ENCODE data around the gene ZNF300. TPM values are rescaled to one million over a fixed set of nuclear protein-coding genes. Genes with fewer than 3 reads are reported as not detected.
"Not testable (repeated sequence)": the region's sequence is repeated elsewhere in the genome, so short reads cannot be mapped to it uniquely, and the experiment has no call there.

ZNF300 gene
- total RNA-seq, 1 donor from 2014 or later, result 2.9 TPM

DNA sequence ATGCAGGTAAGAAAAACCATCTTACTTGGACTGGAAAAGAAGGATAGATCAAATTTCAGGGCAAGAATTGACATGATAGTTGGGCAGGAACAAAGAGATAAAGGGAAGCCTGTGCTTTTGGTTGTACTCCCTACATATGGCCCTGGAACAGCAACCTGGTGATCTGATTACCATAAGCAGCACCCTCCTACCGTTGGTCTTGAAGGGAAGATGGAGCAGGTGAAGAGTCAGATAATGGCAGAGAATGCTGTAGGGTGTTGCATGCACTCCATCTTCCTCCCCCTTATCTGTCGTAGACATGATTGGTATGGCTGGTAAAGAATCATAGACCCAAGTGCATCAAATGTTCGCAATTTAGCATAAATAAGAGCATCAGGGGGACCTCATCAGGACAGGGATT is 53.7 kb downstream of the ZNF300 start:
- no peak for DNase-seq (ENCODE audit: low spot score in 2 of 2)
- no peaks in the 10 kb centered on the region for H3K27me3 ChIP-seq
- H3K9me3 ChIP-seq, result no peaks in the 10 kb centered on the region
- H3K4me1 ChIP-seq, result no peaks in the 10 kb centered on the region
- TF ChIP-seq, protein P1, sequence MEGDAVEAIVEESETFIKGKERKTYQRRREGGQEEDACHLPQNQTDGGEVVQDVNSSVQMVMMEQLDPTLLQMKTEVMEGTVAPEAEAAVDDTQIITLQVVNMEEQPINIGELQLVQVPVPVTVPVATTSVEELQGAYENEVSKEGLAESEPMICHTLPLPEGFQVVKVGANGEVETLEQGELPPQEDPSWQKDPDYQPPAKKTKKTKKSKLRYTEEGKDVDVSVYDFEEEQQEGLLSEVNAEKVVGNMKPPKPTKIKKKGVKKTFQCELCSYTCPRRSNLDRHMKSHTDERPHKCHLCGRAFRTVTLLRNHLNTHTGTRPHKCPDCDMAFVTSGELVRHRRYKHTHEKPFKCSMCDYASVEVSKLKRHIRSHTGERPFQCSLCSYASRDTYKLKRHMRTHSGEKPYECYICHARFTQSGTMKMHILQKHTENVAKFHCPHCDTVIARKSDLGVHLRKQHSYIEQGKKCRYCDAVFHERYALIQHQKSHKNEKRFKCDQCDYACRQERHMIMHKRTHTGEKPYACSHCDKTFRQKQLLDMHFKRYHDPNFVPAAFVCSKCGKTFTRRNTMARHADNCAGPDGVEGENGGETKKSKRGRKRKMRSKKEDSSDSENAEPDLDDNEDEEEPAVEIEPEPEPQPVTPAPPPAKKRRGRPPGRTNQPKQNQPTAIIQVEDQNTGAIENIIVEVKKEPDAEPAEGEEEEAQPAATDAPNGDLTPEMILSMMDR (IDR thresholded peaks at IDR 0.05), result no peak
- no peak overlapping the region for H3K27ac ChIP-seq
- intact Hi-C loops (cut with DNase I), result no loop called here
- H3K36me3 ChIP-seq, result no peaks in the 10 kb centered on the region
- no peak overlapping the region for H3K4me3 ChIP-seq

DNA sequence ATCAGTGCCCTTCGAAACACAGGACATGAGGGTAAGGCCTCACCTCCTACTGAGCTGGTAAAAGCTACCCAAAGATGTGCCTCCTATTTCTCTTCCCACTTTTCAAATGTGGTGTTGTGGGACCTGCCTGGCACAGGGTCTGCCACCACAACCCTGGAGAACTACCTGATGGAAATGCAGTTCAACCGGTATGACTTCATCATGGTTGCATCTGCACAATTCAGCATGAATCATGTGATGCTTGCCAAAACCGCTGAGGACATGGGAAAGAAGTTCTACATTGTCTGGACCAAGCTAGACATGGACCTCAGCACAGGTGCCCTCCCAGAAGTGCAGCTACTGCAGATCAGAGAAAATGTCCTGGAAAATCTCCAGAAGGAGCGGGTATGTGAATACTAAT is 56.5 kb downstream of the ZNF300 start:
- TF ChIP-seq, protein P1 (IDR thresholded peaks at IDR 0.05), result no peak
- Histone ChIP-seq H3K27ac (no peak overlapping the region), H3K9me3 (no peaks in the 10 kb centered on the region), H3K27me3 (no peaks in the 10 kb centered on the region), H3K36me3 (no peaks in the 10 kb centered on the region), H3K4me3 (no peak overlapping the region), H3K4me1 (no peaks in the 10 kb centered on the region)
- DNase-seq (ENCODE audit: low spot score in 2 of 2), result no peak
- intact Hi-C loops (cut with DNase I), result loop anchor here (10.0 kb wide), 1 partner anchor 143 kb away; the partner anchor contains the start of gene RBM22

DNA sequence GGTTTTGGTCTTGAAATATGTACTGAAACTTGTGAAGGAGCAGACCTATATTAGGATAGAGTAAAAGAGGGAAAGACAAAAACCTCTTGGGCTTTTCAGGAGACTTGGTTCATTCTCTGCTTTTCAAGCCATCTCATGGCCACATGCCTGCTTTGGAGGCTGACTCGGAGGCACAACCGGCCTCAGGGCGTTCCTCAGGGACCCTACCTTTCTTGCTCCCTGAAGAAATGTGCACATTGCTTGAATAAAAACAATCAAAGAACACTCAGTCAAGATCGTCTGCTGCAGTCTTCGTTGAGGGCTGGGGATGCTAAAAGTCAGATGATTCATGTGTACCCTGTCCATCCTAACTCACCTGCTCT is 57.5 kb downstream of the ZNF300 start:
- no peaks in the 10 kb centered on the region for H3K36me3 ChIP-seq
- intact Hi-C loops (cut with DNase I), result loop anchor here (1.0 to 10.0 kb wide), 3 partner anchors 46 to 286 kb away; partner anchors contain the start of gene RBM22

DNA sequence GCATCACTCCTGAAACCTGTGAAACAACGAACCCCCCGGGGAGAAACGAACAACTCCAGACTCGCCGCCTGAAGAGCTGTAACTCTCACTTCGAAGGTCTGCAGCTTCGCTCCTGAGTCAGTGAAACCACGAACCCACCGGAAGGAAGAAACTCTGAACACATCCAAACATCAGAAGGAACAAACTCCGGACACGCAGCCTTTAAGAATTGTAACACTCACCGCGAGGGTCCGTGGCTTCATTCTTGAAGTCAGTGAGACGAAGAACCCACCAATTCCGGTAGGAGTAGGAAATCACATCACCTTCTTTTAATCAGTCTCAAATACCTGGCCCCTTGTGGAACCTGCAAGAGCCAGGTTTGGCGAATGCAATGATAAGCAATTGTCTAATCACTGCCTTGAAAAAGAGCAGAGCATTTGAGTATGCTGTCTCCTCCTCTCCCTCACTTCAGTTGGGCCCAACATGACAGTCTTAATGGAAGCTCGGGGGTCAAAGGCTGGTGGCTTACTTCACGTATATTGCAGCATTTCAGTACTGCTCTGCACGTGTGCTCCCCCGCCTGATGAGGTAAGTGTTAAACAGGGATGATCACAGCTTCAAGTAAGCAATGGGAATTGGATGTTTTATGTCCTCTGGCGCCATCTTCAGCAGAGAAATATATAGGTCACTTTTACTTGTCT is 58.0 kb downstream of the ZNF300 start:
- DNase-seq (ENCODE audit: low spot score in 2 of 2), result peak; percentile 18 to 64
- intact Hi-C loops (cut with DNase I), result loop anchor here (1.0 to 10.0 kb wide), 3 partner anchors 45 to 285 kb away; partner anchors contain the start of gene RBM22
- no peaks in the 10 kb centered on the region for H3K36me3 ChIP-seq
- no peaks in the 10 kb centered on the region for H3K4me1 ChIP-seq
- H3K27me3 ChIP-seq, result no peaks in the 10 kb centered on the region
- no peaks in the 10 kb centered on the region for H3K9me3 ChIP-seq
- TF ChIP-seq, protein P1 (IDR thresholded peaks at IDR 0.05), result peak; percentile 47 to 81 (median 70)
- H3K4me3 ChIP-seq, result peak overlapping the region in 1 of 2 donors; percentile 21
- H3K27ac ChIP-seq, result no peak overlapping the region

More for the DNA sequence above, 57.5 kb downstream of the ZNF300 start:
- H3K27me3 ChIP-seq, result no peaks in the 10 kb centered on the region
- H3K9me3 ChIP-seq, result no peaks in the 10 kb centered on the region
- no peaks in the 10 kb centered on the region for H3K4me1 ChIP-seq
- TF ChIP-seq, protein P1 (IDR thresholded peaks at IDR 0.05), result no peak
- H3K4me3 ChIP-seq, result no peak overlapping the region
- DNase-seq (ENCODE audit: low spot score in 2 of 2), result no peak
- H3K27ac ChIP-seq, result no peak overlapping the region

- peak within 1 kb of the TSS in 1 of 2 donors; percentile 21 for H3K4me3 ChIP-seq
- DNase-seq (ENCODE audit: low spot score in 2 of 2); H3K27me3 ChIP-seq; H3K27ac ChIP-seq; H3K4me1 ChIP-seq; H3K9me3 ChIP-seq; H3K36me3 ChIP-seq: not testable (repeated sequence)
- intact Hi-C loops (cut with DNase I), result loop anchor here (10.0 kb wide), 1 partner anchor 141 kb away; the partner anchor contains the start of gene RBM22
Observed at GRCh38 chr5:150846308-150846653, 58.5 kb downstream of the ZNF300 start, which contains the start of gene IRGM. TSS of gene IRGM (plus strand) at chr5:150846521. CDS start at chr5:150848124, 1,603 bp downstream.

GRCh38 chr5:150845185-150845859 is 59.5 kb downstream of the ZNF300 start:
- H3K36me3 ChIP-seq; H3K27ac ChIP-seq; H3K4me1 ChIP-seq; H3K4me3 ChIP-seq; H3K27me3 ChIP-seq; H3K9me3 ChIP-seq; DNase-seq (ENCODE audit: low spot score in 2 of 2): not testable (repeated sequence)
- intact Hi-C loops (cut with DNase I), result loop anchor here (10.0 kb wide), 1 partner anchor 141 kb away; the partner anchor contains the start of gene RBM22

Other genes starting within 250 kb of the ZNF300 start
- gene MYOZ3, start 243.7 kb downstream of the ZNF300 start, total RNA-seq, result 1.1 TPM
- 45.3 TPM for gene RBM22, start 203.9 kb downstream of the ZNF300 start, total RNA-seq
- 28.1 TPM for gene DCTN4, start 146.0 kb downstream of the ZNF300 start, total RNA-seq
- gene SMIM3, start 126.2 kb downstream of the ZNF300 start, total RNA-seq, result 52.4 TPM
- gene IRGM, start 58.5 kb downstream of the ZNF300 start, total RNA-seq, result not detected
- 2,056 TPM for gene GPX3, start 115.6 kb upstream of the ZNF300 start, total RNA-seq
- gene TNIP1, start 176.1 kb upstream of the ZNF300 start, total RNA-seq, result 54.6 TPM

Data from ascending aorta (tissue), 2 donors.